SK-N-SH (cell line): ENCODE data around the gene GABRG3. TPM values are rescaled to one million over a fixed set of nuclear protein-coding genes. Genes with fewer than 3 reads are reported as not detected.

Experiments
- CTCF ChIA-PET: fragments of 300-600, 350-600 bp; formaldehyde crosslinking; extraction: SDS; loops from one replicate; lab custom pipeline; 2021; lab: Yijun Ruan, JAX
- POLR2A ChIA-PET: fragments of 350-600 bp; sonication (Branson Sonifier 250); formaldehyde crosslinking; extraction: SDS; loops from one replicate; lab custom pipeline; 2020; ENCODE audit warnings: antibody characterized with exemption, inconsistent platforms; lab: Yijun Ruan, JAX
- DNase-seq: peaks from one replicate; pipeline ENCODE4 v3.0.0; 2012
- H2AFZ ChIP-seq: fragments of 200-600 bp; sonication (generic); 2 replicates; pipeline ENCODE4 v1.8.1; 2016; ENCODE audit warnings: antibody characterized with exemption, mild to moderate bottlenecking, low read depth
- H3F3A ChIP-seq: fragments of 200-600 bp; sonication (generic); replicated peaks from 2 replicates; pipeline ENCODE3; 2016; ENCODE audit warnings: antibody characterized with exemption, mild to moderate bottlenecking; ENCODE audit not compliant: insufficient read depth
- H3K27ac ChIP-seq, 2 experiments: fragments of 200-500 bp in 1 of 2; fragments of 200-600 bp in 1 of 2; sonication (Bioruptor generic) in 1 of 2; sonication (generic), shearing (Covaris generic) in 1 of 2; 2 replicates each; pipeline versions ENCODE4 v1.5.1 to v1.6.1; 2014 to 2016; ENCODE audit warnings: low read depth in 2 of 2, inconsistent platforms in 1 of 2, low read length in 1 of 2, mild to moderate bottlenecking in 1 of 2, mixed read lengths in 1 of 2
- H3K27me3 ChIP-seq: fragments of 200-600 bp; sonication (generic), shearing (Covaris generic); 2 replicates; pipeline ENCODE4 v1.6.1; 2016; ENCODE audit warnings: mixed run types; ENCODE audit not compliant: insufficient read depth
- H3K36me3 ChIP-seq, 2 experiments: fragments of 200-500 bp in 1 of 2; fragments of 200-600 bp in 1 of 2; sonication (Bioruptor generic) in 1 of 2; sonication (generic) in 1 of 2; replicated peaks in 1 of 2; 2 replicates each; pipeline versions ENCODE3 to v1.5.1; 2014 to 2016; ENCODE audit warnings: low read length in 1 of 2, mild to moderate bottlenecking in 1 of 2; ENCODE audit not compliant: insufficient read depth in 2 of 2, control insufficient read depth in 1 of 2
- H3K4me1 ChIP-seq, 2 experiments: fragments of 200-500 bp in 1 of 2; fragments of 200-600 bp in 1 of 2; sonication (Bioruptor generic) in 1 of 2; sonication (generic), shearing (Covaris generic) in 1 of 2; 2 replicates each; pipeline versions ENCODE4 v1.5.1 to v1.6.1; 2014 to 2016; ENCODE audit warnings: low read depth in 1 of 2, low read length in 1 of 2, mixed run types in 1 of 2; ENCODE audit not compliant: insufficient read depth in 2 of 2, control insufficient read depth in 1 of 2
- H3K4me2 ChIP-seq: fragments of 200-600 bp; sonication (generic), shearing (Covaris generic); 2 replicates; pipeline ENCODE4 v1.6.1; 2017; ENCODE audit warnings: mixed run types
- H3K4me3 ChIP-seq, 2 experiments: fragments of 200-500 bp in 1 of 2; fragments of 200-600 bp in 1 of 2; sonication (Bioruptor generic) in 1 of 2; sonication (generic), shearing (Covaris generic) in 1 of 2; 2 replicates each; pipeline versions ENCODE4 v1.5.1 to v1.8.1; 2014 to 2016; ENCODE audit warnings: low read depth in 2 of 2, inconsistent platforms in 1 of 2, low read length in 1 of 2, mild to moderate bottlenecking in 1 of 2, mixed read lengths in 1 of 2, moderate library complexity in 1 of 2
- H3K79me2 ChIP-seq: fragments of 200-600 bp; sonication (generic); 2 replicates; pipeline ENCODE4 v1.8.1; 2017; ENCODE audit warnings: mild to moderate bottlenecking; ENCODE audit not compliant: insufficient read depth
- H3K9ac ChIP-seq: fragments of 200-600 bp; sonication (generic); 2 replicates; pipeline ENCODE4 v1.6.1; 2017; ENCODE audit warnings: mixed run types
- H3K9me2 ChIP-seq: fragments of 200-600 bp; sonication (generic); 2 replicates; pipeline ENCODE4 v1.6.1; 2017; ENCODE audit warnings: mixed run types
- H3K9me3 ChIP-seq: fragments of 200-600 bp; sonication (generic); 2 replicates; pipeline ENCODE4 v1.6.1; 2017; ENCODE audit warnings: mixed run types, mild to moderate bottlenecking, moderate library complexity
- H4K20me1 ChIP-seq: fragments of 200-600 bp; sonication (generic); 2 replicates; pipeline ENCODE4 v1.6.1; 2017; ENCODE audit warnings: mild to moderate bottlenecking, mixed run types; ENCODE audit not compliant: insufficient read depth
- CHD2 ChIP-seq: fragments of 150-350 bp; IDR thresholded peaks from 2 replicates; pipeline ENCODE4 v1.6.1; 2018; ENCODE audit warnings: low read length; ENCODE audit not compliant: partially characterized antibody
- ELF1 ChIP-seq: IDR thresholded peaks from 2 replicates; pipeline ENCODE4 v1.4.0; 2012
- EP300 ChIP-seq, 2 experiments: IDR thresholded peaks; 2 replicates each; pipeline versions ENCODE4 v1.4.0 to v1.6.1; 2012; ENCODE audit warnings: borderline replicate concordance in 1 of 2, low read depth in 1 of 2, low read length in 1 of 2
- EZH2phosphoT487 ChIP-seq: fragments of 200-600 bp; sonication (generic); IDR thresholded peaks from 2 replicates; pipeline ENCODE4 v1.6.1; 2017; ENCODE audit warnings: low read depth, mixed run types, mild to moderate bottlenecking, antibody characterized with exemption, moderate library complexity, borderline replicate concordance
- FOSL2 ChIP-seq: IDR thresholded peaks from 2 replicates; pipeline ENCODE4 v1.4.0; 2012; ENCODE audit warnings: low read depth, mild to moderate bottlenecking, moderate library complexity, borderline replicate concordance
- FOXJ3 ChIP-seq: sonication (generic); formaldehyde crosslinking; IDR thresholded peaks from 2 replicates; pipeline ENCODE4 v1.5.1; 2020; ENCODE audit warnings: mild to moderate bottlenecking, missing genetic modification reagents
- GABPA ChIP-seq: IDR thresholded peaks from 2 replicates; pipeline ENCODE4 v1.4.0; 2012; ENCODE audit warnings: low read depth, mild to moderate bottlenecking
- MEF2A ChIP-seq: IDR thresholded peaks from 2 replicates; pipeline ENCODE4 v1.4.0; 2012; ENCODE audit warnings: low read depth, borderline replicate concordance
- MXI1 ChIP-seq: IDR thresholded peaks from 2 replicates; pipeline ENCODE4 v1.6.1; 2012; ENCODE audit warnings: mild to moderate bottlenecking, low read depth, low read length, improper control_type of control experiment
- NFIC ChIP-seq: IDR thresholded peaks from 2 replicates; pipeline ENCODE4 v1.4.0; 2012; ENCODE audit warnings: borderline replicate concordance
- NRF1 ChIP-seq: IDR thresholded peaks from 2 replicates; pipeline ENCODE4 v1.6.1; 2012; ENCODE audit warnings: low read depth, mild to moderate bottlenecking, low read length
- POLR2AphosphoS5 ChIP-seq: IDR thresholded peaks from 2 replicates; pipeline ENCODE4 v1.6.1; 2012; ENCODE audit warnings: low read depth, low read length
- RFX5 ChIP-seq: IDR thresholded peaks from 2 replicates; pipeline ENCODE4 v1.6.1; 2012; ENCODE audit warnings: mild to moderate bottlenecking, improper control_type of control experiment, low read length
- TAF1 ChIP-seq: IDR thresholded peaks from 2 replicates; pipeline ENCODE4 v1.6.1; 2012; ENCODE audit warnings: low read depth, mild to moderate bottlenecking, low read length, moderate library complexity, borderline replicate concordance
- TCF12 ChIP-seq: IDR thresholded peaks from 2 replicates; pipeline ENCODE4 v1.4.0; 2012
- TEAD4 ChIP-seq: IDR thresholded peaks from 2 replicates; pipeline ENCODE4 v1.4.0; 2012; ENCODE audit warnings: mild to moderate bottlenecking, borderline replicate concordance; ENCODE audit not compliant: insufficient read depth
- YY1 ChIP-seq: IDR thresholded peaks from 2 replicates; pipeline ENCODE4 v1.4.0; 2012; ENCODE audit warnings: low read depth, mild to moderate bottlenecking
- WGBS: methylation state at CpG from one replicate; pipeline ENCODE4 v1.1.6; 2017; ENCODE audit warnings: low lambda C conversion rate; 5-methylcytosine and 5-hydroxymethylcytosine counted together
- polyA plus RNA-seq, 3 experiments: library from polyadenylated mRNA; depleted of rRNA; stranded (reverse); fragments of >200 nt; gene quantifications; 2 replicates each; pipeline ENCODE4 v1.2.3, GENCODE V29; 2012
- TF ChIP-seq, protein P1 (sequence below): IDR thresholded peaks from 2 replicates; pipeline ENCODE4 v1.4.0; 2012; ENCODE audit warnings: low read depth, borderline replicate concordance
- TF ChIP-seq, protein P2 (sequence below): fragments of 200-600 bp; sonication (generic); IDR thresholded peaks from 2 replicates; pipeline ENCODE4 v1.6.1; 2017; ENCODE audit warnings: antibody characterized with exemption, mild to moderate bottlenecking, moderate library complexity
- TF ChIP-seq, protein P3 (sequence below): IDR thresholded peaks from 2 replicates; pipeline ENCODE4 v1.6.1; 2012; ENCODE audit warnings: mild to moderate bottlenecking, low read depth, low read length, moderate library complexity

The GABRG3 gene
- polyA plus RNA-seq, 1 of the 3 experiments (the other 2 are of a cell fraction) = not detected

DNA sequence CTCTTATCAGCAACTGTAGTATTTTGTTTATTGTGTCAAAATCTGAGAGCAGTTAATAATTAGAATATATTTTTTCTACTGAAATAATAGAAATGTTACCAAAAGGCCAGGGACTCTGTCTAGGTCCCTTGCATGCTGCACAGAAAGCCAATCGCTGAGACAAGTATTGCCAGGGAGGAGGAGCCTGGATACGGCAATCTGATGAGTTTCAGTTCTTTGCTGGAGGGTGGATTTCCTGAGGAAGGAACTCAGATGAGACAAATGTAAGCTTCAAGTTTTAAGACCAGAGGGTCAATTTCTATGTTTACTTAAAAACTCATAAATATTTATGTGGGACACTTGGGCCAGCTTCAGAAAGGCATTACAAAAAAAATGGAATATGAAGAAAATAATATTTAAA is 252.2 kb downstream of the GABRG3 start:
- ChIA-PET POLR2A (no interaction called here), CTCF (interaction anchor here (0.6 to 1.5 kb wide), 2 partner anchors 249 to 975 kb away, joined by 3 read pairs; no protein-coding TSS in a partner anchor)
- Histone ChIP-seq H3K9me2 (no peaks in the 10 kb centered on the region), H3K27me3 (no peaks in the 10 kb centered on the region), H2AFZ (no peak overlapping the region), H3K36me3 (no peaks in the 10 kb centered on the region), H4K20me1 (no peaks in the 10 kb centered on the region), H3K79me2 (no peaks in the 10 kb centered on the region), H3K27ac (no peak overlapping the region), H3K4me2 (no peak overlapping the region), H3K4me1 (peaks cover 0 to 19% of the 10 kb centered on the region in 2 experiments; a peak in 1 of 4 replicates), H3K9me3 (no peaks in the 10 kb centered on the region), H3K4me3 (no peak overlapping the region), H3F3A (no peaks in the 10 kb centered on the region), H3K9ac (no peak overlapping the region)
- TF ChIP-seq YY1 (no peak), FOSL2 (no peak), EP300 (IDR thresholded peaks at IDR 0.05; ENCODE audit: borderline replicate concordance in 1 of 2, low read depth in 1 of 2, low read length in 1 of 2) (no peak), FOXJ3 (CRISPR knock-in tag) (no peak), MXI1 (no peak), ELF1 (no peak), TAF1 (no peak), TCF12 (no peak), GABPA (no peak), RFX5 (no peak), NRF1 (no peak), POLR2AphosphoS5 (no peak), TEAD4 (no peak)
- TF ChIP-seq, protein P1, sequence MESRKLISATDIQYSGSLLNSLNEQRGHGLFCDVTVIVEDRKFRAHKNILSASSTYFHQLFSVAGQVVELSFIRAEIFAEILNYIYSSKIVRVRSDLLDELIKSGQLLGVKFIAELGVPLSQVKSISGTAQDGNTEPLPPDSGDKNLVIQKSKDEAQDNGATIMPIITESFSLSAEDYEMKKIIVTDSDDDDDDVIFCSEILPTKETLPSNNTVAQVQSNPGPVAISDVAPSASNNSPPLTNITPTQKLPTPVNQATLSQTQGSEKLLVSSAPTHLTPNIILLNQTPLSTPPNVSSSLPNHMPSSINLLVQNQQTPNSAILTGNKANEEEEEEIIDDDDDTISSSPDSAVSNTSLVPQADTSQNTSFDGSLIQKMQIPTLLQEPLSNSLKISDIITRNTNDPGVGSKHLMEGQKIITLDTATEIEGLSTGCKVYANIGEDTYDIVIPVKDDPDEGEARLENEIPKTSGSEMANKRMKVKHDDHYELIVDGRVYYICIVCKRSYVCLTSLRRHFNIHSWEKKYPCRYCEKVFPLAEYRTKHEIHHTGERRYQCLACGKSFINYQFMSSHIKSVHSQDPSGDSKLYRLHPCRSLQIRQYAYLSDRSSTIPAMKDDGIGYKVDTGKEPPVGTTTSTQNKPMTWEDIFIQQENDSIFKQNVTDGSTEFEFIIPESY = no peak
- TF ChIP-seq, protein P2, sequence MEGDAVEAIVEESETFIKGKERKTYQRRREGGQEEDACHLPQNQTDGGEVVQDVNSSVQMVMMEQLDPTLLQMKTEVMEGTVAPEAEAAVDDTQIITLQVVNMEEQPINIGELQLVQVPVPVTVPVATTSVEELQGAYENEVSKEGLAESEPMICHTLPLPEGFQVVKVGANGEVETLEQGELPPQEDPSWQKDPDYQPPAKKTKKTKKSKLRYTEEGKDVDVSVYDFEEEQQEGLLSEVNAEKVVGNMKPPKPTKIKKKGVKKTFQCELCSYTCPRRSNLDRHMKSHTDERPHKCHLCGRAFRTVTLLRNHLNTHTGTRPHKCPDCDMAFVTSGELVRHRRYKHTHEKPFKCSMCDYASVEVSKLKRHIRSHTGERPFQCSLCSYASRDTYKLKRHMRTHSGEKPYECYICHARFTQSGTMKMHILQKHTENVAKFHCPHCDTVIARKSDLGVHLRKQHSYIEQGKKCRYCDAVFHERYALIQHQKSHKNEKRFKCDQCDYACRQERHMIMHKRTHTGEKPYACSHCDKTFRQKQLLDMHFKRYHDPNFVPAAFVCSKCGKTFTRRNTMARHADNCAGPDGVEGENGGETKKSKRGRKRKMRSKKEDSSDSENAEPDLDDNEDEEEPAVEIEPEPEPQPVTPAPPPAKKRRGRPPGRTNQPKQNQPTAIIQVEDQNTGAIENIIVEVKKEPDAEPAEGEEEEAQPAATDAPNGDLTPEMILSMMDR = no peak
- 47% methylated on average over 2 of the region's 2 CpGs for WGBS
- DNase-seq = no peak

DNA sequence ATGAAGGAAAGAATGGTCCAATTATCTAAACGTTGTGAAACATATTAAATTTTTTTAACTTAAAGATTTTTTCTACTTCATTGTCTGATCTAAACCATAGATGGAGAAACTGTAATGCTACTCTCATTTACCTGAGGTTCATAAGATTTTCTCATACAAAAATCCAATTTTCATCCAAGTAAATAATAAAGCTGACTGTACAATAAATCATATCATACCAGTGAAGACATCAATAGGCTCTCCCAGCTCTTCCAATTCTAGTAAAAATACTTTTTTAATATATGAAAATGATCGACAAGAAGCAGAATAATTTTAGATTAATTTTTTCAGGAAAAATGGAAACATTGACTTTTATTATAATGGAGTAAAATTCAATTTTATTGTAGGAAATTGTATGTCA is 260.8 kb downstream of the GABRG3 start:
- no peak overlapping the region for H3K4me2 ChIP-seq
- H3K27me3 ChIP-seq = no peaks in the 10 kb centered on the region
- H3K9me3 ChIP-seq = no peaks in the 10 kb centered on the region; the same call in 1 of the 2 replicates
- H3K27ac ChIP-seq = no peak overlapping the region
- no peaks in the 10 kb centered on the region for H4K20me1 ChIP-seq
- 21% methylated on average over 2 of the region's 2 CpGs for WGBS
- H3K9ac ChIP-seq = no peak overlapping the region
- H3K79me2 ChIP-seq = no peaks in the 10 kb centered on the region
- H3K4me1 ChIP-seq = peaks cover 0 to 14% of the 10 kb centered on the region in 2 experiments; a peak in 2 of 4 replicates
- no peaks in the 10 kb centered on the region for H3K36me3 ChIP-seq
- no peaks in the 10 kb centered on the region for H3F3A ChIP-seq
- H2AFZ ChIP-seq = no peak overlapping the region
- ChIA-PET CTCF (no interaction called here), POLR2A (no interaction called here)
- H3K9me2 ChIP-seq = no peaks in the 10 kb centered on the region
- no peak for DNase-seq
- H3K4me3 ChIP-seq = no peak overlapping the region
- TF ChIP-seq MEF2A = no peak
- TF ChIP-seq, protein P1 = no peak
- no peak for TF ChIP-seq RFX5
- no peak for TF ChIP-seq CHD2
- no peak for TF ChIP-seq EZH2phosphoT487
- TF ChIP-seq, protein P3, sequence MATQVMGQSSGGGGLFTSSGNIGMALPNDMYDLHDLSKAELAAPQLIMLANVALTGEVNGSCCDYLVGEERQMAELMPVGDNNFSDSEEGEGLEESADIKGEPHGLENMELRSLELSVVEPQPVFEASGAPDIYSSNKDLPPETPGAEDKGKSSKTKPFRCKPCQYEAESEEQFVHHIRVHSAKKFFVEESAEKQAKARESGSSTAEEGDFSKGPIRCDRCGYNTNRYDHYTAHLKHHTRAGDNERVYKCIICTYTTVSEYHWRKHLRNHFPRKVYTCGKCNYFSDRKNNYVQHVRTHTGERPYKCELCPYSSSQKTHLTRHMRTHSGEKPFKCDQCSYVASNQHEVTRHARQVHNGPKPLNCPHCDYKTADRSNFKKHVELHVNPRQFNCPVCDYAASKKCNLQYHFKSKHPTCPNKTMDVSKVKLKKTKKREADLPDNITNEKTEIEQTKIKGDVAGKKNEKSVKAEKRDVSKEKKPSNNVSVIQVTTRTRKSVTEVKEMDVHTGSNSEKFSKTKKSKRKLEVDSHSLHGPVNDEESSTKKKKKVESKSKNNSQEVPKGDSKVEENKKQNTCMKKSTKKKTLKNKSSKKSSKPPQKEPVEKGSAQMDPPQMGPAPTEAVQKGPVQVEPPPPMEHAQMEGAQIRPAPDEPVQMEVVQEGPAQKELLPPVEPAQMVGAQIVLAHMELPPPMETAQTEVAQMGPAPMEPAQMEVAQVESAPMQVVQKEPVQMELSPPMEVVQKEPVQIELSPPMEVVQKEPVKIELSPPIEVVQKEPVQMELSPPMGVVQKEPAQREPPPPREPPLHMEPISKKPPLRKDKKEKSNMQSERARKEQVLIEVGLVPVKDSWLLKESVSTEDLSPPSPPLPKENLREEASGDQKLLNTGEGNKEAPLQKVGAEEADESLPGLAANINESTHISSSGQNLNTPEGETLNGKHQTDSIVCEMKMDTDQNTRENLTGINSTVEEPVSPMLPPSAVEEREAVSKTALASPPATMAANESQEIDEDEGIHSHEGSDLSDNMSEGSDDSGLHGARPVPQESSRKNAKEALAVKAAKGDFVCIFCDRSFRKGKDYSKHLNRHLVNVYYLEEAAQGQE = no peak
- no peak for TF ChIP-seq NFIC
